ENCODE results near the gene CHORDC1.

Gene CHORDC1

GRCh38 chr11:90222459-90223247 is at the start of gene CHORDC1:
CHORDC1 (minus strand) TSS chr11:90223049; CDS start chr11:90222954, 95 bp downstream.
- peak; percentile 89 to 90 for DNase-seq

GRCh38 chr11:90257158-90257525 is 34.3 kb upstream of the CHORDC1 start:
- DNase-seq: no peak

GRCh38 chr11:90256404-90257157 is 33.7 kb upstream of the CHORDC1 start:
- no peak for DNase-seq

DNA sequence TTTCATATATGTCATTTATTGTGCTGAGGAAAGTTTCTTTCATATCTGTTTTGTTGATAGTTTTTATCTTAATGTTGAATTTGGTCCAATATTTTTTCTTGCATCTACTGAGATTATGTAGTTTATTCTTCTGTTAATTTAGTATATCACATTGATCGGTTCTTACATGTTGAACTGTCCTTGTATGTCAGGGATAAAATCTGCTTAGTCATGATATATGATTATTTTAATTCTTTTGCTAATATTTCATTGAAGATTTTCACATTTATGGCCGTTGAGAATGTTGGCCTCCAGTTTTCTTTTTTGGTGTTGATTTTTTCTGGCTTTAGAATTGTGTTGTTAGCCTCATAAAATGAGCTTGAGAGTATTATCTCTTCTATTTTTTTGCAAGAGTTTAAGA is 31.2 kb upstream of the CHORDC1 start:
- no peak for DNase-seq

DNA sequence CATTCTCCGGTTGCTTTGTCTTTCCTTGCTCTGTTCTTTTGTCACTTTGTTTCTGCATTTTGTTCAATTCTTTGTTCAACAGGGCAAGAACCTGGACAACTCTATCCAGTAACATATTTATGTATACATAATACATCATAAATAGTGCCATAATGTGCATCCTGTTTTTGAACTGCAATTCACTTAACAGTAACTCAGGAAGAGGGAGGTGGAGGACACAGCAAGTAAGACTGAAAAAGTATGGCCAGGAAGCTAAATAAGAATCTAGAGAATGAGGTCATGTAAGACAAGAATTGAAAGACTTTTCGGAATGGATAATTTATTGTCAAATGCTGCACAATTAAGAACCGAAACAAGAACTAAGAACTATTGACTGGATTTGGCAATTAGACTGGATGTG is 29.2 kb upstream of the CHORDC1 start:
- no peak for DNase-seq

GRCh38 chr11:90251599-90251998 is 28.8 kb upstream of the CHORDC1 start:
- DNase-seq: no peak

DNA sequence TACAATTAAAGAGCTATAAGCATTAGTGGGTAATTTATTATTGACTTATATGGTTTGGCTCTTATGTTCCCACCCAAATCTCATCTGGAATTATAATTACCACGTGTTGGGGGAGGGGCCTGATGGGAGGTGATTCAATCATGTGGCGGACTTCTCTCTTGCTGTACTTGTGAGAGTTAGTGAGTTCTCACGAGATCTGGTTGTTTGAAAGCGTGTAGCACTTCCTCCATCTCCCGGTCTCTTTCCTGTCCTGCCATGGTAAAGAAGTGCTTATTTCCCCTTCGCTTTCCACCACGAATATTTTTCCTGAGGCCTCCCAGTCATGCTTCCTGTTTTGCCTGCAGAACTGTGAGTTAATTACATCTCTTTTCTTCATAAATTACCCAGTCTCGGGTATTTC is 28.1 kb upstream of the CHORDC1 start:
- no peak for DNase-seq

GRCh38 chr11:90246468-90246867 is 23.6 kb upstream of the CHORDC1 start:
- DNase-seq: no peak

DNA sequence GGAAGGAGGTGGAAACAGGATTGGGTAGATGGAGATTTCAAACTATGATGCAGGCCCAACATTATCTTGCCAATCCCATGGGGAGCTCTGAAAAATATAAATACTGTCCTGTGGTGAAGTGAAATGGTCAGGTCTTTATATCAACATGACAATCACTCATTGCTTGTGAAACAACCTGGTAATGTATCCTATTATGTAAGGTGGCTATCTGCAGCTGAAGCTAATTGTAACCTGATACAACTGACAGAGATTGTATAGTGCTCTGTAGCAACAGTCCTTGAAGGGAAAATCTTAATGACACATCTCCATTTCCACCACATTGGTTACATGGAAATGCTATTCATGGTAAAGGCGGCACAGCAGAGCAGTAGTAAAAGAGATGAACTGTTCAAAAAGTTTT is 20.7 kb upstream of the CHORDC1 start:
- DNase-seq: no peak

- DNase-seq: no peak
These were observed 20.1 kb upstream of the CHORDC1 start for GRCh38 chr11:90242894-90243416.

DNA sequence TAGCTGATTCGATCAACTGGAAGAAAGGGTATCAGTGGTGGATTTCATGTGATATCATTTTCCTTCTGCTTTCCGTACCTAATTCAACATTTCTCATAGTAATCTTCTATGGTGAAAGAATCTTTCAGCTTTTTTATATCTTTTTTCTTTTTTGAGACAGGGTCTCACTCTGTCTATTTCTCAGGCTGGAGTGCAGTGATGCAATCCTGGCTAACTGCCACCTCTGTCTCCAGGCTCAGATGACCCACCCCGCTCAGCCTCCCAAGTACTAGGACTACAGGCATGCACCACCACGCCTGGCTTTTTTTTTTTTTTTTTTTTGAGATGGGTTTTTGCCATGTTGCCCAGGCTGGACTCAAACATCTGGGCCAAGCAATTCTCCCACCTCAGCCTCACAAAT is 18.6 kb upstream of the CHORDC1 start:
- no peak for DNase-seq

DNA sequence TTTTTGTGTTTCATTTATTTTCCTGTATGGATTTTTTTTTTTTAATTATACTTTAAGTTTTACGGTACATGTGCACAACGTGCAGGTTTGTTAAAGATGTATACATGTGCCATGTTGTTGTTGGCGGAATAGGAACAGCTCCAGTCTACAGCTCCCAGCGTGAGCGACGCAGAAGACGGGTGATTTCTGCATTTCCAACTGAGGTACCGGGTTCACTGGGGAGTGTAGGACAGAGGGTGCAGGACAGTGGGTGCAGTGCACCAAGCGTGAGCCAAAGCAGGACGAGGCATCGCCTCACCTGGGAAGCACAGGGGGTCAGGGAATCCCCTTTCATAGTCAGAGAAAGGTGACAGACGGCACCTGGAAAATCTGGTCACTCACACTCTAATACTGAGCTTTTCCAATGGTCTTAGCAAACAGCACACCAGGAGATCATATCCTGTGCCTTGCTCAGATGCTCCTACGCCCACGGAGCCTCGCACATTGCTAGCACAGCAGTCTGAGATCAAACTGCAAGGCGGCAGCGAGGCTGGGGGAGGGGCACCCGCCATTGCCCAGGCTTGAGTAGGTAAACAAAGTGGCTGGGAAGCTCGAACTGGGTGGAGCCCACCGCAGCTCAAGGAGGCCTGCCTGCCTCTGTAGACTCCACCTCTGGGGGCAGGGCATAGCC is 17.3 kb upstream of the CHORDC1 start:
- DNase-seq: peak; percentile 50 to 61

DNA sequence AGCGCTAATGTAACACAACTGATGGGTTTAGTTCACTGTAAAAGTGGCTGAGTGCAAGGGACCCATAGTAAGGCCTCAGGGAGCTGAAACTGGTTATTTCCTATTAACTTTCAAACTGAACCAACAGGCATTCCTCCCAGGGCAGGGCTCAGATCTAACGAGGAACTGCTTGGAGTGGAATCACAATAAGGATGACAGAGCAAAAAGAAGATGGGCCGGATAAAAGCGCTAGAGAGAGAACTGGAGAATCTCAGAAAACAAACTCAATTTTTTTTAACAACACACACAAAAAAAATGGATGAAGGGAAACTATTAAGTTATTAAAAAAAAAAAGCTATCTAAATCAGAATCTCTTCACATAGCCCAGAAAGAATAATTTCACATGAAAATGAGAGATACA is 14.2 kb upstream of the CHORDC1 start:
- DNase-seq: no peak

- no peak for DNase-seq
These were observed 12.7 kb upstream of the CHORDC1 start for GRCh38 chr11:90235526-90235925.

DNA sequence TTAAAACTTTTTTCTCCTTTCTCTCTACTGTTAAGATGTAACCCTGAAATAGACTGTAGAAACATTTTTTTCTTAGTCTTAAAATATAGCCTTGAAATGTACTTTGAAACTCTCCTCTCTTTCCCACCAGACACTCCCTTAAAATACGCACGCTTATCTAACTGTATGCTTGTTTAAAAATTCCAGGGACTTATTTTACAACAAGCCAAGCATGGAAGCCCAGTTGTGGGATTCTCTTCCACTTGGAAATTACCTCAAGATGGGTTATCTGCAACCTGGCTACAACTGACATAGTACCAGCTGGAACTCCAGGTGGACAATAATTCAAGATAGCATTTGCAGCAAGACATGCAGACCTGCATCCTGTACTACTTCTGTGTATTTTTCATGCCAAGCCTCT is 12.1 kb upstream of the CHORDC1 start:
- no peak for DNase-seq

DNA sequence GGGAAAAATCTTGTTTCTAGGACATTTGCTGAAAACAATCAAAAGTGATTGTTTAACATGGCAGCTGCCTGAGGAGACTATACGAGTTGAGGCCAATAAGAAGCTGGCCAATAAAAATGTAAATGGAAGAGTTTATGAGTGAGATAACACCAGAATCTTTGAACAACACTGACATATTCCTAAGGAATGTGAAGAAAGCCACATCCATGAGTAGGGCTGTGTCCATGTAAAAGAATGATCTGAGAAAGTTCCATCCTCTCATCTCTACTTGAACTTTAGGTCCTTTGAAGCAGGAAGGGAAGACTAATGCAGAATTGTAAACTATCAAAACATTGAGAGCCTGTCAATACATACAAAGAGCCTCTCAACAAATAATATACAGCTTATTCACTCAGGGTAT is 6.9 kb upstream of the CHORDC1 start:
- no peak for DNase-seq

GRCh38 chr11:90228056-90228455 is 5.2 kb upstream of the CHORDC1 start:
- DNase-seq: no peak

- DNase-seq: no peak
These were observed 368 bp upstream of the CHORDC1 start for GRCh38 chr11:90223248-90223585.

- DNase-seq: no peak
These were observed 918 bp downstream of the CHORDC1 start for GRCh38 chr11:90221803-90222458.

- DNase-seq: no peak
These were observed 2.5 kb downstream of the CHORDC1 start for GRCh38 chr11:90220391-90220790.

DNA sequence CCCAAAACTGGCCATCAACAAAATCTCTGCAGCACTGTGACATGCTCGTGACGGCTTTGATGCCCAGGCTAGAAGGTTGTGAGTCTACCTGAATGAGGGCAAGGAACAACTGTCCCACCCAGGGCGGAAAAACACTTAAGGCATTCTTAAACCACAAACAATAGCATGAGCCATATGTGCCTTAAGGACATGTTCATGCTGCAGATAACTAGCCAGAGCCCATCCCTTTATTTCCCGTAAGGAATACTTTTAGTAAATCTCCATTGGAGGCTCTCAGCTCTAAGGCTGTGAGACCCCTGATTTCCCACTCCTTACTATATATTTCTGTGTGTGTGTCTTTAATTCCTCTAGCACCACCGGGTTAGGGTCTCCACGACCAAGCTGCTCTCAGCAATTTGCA is 3.4 kb downstream of the CHORDC1 start:
- DNase-seq: no peak

DNA sequence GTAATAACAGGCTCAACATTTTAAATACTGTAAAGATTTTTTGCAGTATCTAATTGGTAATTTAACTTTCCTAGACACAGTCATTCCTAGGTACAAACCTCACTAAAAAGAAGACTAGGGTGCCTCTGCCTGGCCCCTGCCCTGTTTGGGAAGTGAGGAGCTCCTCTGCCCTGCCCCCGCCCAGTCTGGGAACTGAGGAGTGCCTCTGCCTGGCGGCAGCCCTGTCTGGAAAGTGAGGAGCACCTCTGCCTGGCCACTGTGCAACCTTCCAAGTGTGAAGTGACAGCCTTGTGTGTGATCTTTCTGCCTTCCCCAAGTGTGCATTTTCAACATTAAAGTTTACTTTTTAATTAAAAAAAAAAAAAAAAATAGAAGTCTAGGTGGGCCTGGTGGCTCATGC is 4.2 kb downstream of the CHORDC1 start:
- DNase-seq: no peak

DNA sequence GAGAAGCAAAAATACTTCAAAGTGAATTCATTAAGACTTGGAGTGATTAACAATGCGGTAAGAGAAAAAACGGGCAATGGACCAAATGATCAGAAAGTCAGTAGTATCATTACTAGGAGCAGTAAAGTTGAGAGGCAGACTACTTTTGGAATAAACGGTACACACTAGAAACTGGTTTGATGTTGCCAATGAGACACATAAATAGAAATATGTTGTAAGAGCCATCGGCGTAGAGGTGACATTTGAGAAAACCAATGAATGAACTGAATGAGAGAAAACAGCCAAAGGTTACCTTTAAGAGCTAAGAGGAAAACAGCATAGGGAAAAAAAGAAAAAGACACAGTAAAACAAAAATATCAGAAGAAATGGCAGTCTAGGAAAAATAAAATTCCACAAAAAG is 6.2 kb downstream of the CHORDC1 start:
- no peak for DNase-seq
